HEK293 (cell line): ENCODE measurements around the gene LHFPL6.
A peak's percentile ranks its signal among the peaks of the same experiment; 100 is the strongest.

Source experiments
- CTCF ChIA-PET: fragments of 350-600 bp; formaldehyde crosslinking; extraction: SDS; loops from one replicate; lab custom pipeline; 2021; ENCODE audit warnings: antibody characterized with exemption; lab: Yijun Ruan, JAX
- POLR2A ChIA-PET: fragments of 300-600 bp; formaldehyde crosslinking; extraction: SDS; loops from one replicate; lab custom pipeline; 2020; ENCODE audit warnings: antibody characterized with exemption, inconsistent platforms; lab: Yijun Ruan, JAX
- H3K27ac ChIP-seq: fragments of 200-500 bp; sonication (Bioruptor generic); 2 replicates; pipeline ENCODE4 v1.5.1; 2014; ENCODE audit warnings: low read depth, low read length, control low read depth, inconsistent platforms; ENCODE audit errors: extremely low read depth
- H3K36me3 ChIP-seq, 2 experiments: fragments of 200-500 bp in 1 of 2; sonication (Bioruptor generic) in 1 of 2; 1 replicate in 1 of 2; 2 replicates in 1 of 2; pipeline ENCODE4 v1.5.1; 2014 to 2017; ENCODE audit warnings: inconsistent platforms in 2 of 2, low read length in 2 of 2; ENCODE audit not compliant: control insufficient read depth in 2 of 2, insufficient read depth in 1 of 2
- H3K4me1 ChIP-seq: fragments of 200-500 bp; sonication (Bioruptor generic); 2 replicates; pipeline ENCODE4 v1.5.1; 2014; ENCODE audit warnings: mild to moderate bottlenecking, low read length, inconsistent platforms; ENCODE audit not compliant: control insufficient read depth, insufficient read depth
- H3K4me3 ChIP-seq: 2 replicates; pipeline ENCODE4 v1.5.1; 2011; ENCODE audit warnings: low read depth, mild to moderate bottlenecking, control low read depth, low read length, moderate library complexity
- H3K9me3 ChIP-seq: fragments of 200-500 bp; sonication (Bioruptor generic); 2 replicates; pipeline ENCODE4 v1.5.1; 2014; ENCODE audit warnings: low read depth, low read length, inconsistent platforms; ENCODE audit not compliant: control insufficient read depth, insufficient read depth
- GLIS1 ChIP-seq: fragments of 450-650 bp; formaldehyde crosslinking; IDR thresholded peaks from 2 replicates; pipeline ENCODE4 v1.5.1; 2016; ENCODE audit warnings: missing biosample characterization, missing genetic modification characterization
- HOXA7 ChIP-seq: sonication (generic); formaldehyde crosslinking; IDR thresholded peaks from 2 replicates; pipeline ENCODE4 v1.8.1; 2022; ENCODE audit warnings: missing genetic modification reagents, borderline replicate concordance
- PATZ1 ChIP-seq: fragments of 450-650 bp; formaldehyde crosslinking; IDR thresholded peaks from 2 replicates; pipeline ENCODE4 v1.5.1; 2016; ENCODE audit warnings: missing biosample characterization, missing genetic modification characterization
- ZBTB10 ChIP-seq: fragments of 450-650 bp; formaldehyde crosslinking; IDR thresholded peaks from 2 replicates; pipeline ENCODE4 v1.5.1; 2016; ENCODE audit warnings: missing biosample characterization, missing genetic modification characterization
- ZBTB7A ChIP-seq: fragments of 450-650 bp; formaldehyde crosslinking; IDR thresholded peaks from 2 replicates; pipeline ENCODE4 v1.5.1; 2016; ENCODE audit warnings: low read depth, missing biosample characterization, missing genetic modification characterization
- ZNF169 ChIP-seq: fragments of 450-650 bp; formaldehyde crosslinking; IDR thresholded peaks from 2 replicates; pipeline ENCODE4 v1.5.1; 2016; ENCODE audit warnings: missing biosample characterization, missing genetic modification characterization
- ZNF266 ChIP-seq: fragments of 450-650 bp; formaldehyde crosslinking; IDR thresholded peaks from 2 replicates; pipeline ENCODE4 v1.5.1; 2016; ENCODE audit warnings: missing biosample characterization, missing genetic modification characterization, low read depth
- ZNF302 ChIP-seq: fragments of 450-650 bp; formaldehyde crosslinking; IDR thresholded peaks from 2 replicates; pipeline ENCODE4 v1.5.1; 2016; ENCODE audit warnings: missing biosample characterization, missing genetic modification characterization, low read depth
- ZNF350 ChIP-seq: fragments of 450-650 bp; formaldehyde crosslinking; IDR thresholded peaks from 2 replicates; pipeline ENCODE4 v1.5.0; 2017; ENCODE audit warnings: missing biosample characterization, mild to moderate bottlenecking, missing genetic modification characterization
- ZNF514 ChIP-seq: fragments of 450-650 bp; formaldehyde crosslinking; IDR thresholded peaks from 2 replicates; pipeline ENCODE4 v1.5.1; 2016; ENCODE audit warnings: missing biosample characterization, missing genetic modification characterization
- ZNF585B ChIP-seq: fragments of 450-650 bp; formaldehyde crosslinking; IDR thresholded peaks from 2 replicates; pipeline ENCODE4 v1.5.1; 2016; ENCODE audit warnings: missing biosample characterization, missing genetic modification characterization
- ZNF623 ChIP-seq: fragments of 450-650 bp; formaldehyde crosslinking; IDR thresholded peaks from 2 replicates; pipeline ENCODE4 v1.5.1; 2016; ENCODE audit warnings: missing biosample characterization, missing genetic modification characterization
- ZNF624 ChIP-seq: fragments of 450-650 bp; formaldehyde crosslinking; IDR thresholded peaks from 2 replicates; pipeline ENCODE4 v1.5.1; 2017; ENCODE audit warnings: missing biosample characterization, missing genetic modification characterization
- ZNF658 ChIP-seq: fragments of 450-650 bp; formaldehyde crosslinking; IDR thresholded peaks from 2 replicates; pipeline ENCODE4; 2016; ENCODE audit warnings: missing biosample characterization, missing genetic modification characterization
- ZNF76 ChIP-seq: fragments of 450-650 bp; formaldehyde crosslinking; IDR thresholded peaks from 2 replicates; pipeline ENCODE4; 2016; ENCODE audit warnings: low read depth, missing biosample characterization, missing genetic modification characterization, borderline replicate concordance
- ZNF777 ChIP-seq: fragments of 450-650 bp; formaldehyde crosslinking; IDR thresholded peaks from 2 replicates; pipeline ENCODE4 v1.5.1; 2017; ENCODE audit warnings: missing biosample characterization, missing genetic modification characterization, borderline replicate concordance
- TF ChIP-seq, protein P1 (sequence below): fragments of 450-650 bp; formaldehyde crosslinking; IDR thresholded peaks from 2 replicates; pipeline ENCODE4 v1.5.1; 2017; ENCODE audit warnings: missing biosample characterization, missing genetic modification characterization
- TF ChIP-seq, protein P2 (sequence below): fragments of 450-650 bp; formaldehyde crosslinking; conservative IDR thresholded peaks from 2 replicates; pipeline ENCODE4 v1.5.1; 2016; ENCODE audit warnings: low read depth, missing biosample characterization, missing genetic modification characterization
- TF ChIP-seq, protein P3 (sequence below): fragments of 450-650 bp; IDR thresholded peaks from 2 replicates; pipeline ENCODE4 v1.5.1; 2018; ENCODE audit warnings: missing biosample characterization, mild to moderate bottlenecking, missing genetic modification characterization
- TF ChIP-seq, protein P4 (sequence below): fragments of 450-650 bp; IDR thresholded peaks from 2 replicates; pipeline ENCODE4 v1.5.1; 2018; ENCODE audit warnings: missing biosample characterization, missing genetic modification characterization

Gene LHFPL6

DNA sequence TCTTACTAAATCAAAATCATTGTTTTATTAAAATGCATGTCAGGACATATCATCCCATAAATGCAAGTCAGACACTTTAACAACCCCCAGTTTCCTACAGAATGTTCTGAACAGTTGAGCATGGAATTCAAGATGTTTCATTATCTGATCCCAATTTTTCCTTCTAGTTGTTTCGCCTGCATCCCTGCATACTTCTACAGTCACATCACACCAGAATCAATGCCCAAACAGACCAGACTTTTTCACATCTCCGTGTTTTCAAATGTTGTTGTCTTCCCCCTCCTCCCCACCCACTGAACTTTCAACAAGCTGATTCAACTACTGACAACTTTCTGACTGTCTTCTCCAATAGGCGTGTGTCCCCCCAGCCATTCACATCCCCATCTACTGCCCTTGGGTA is 48.6 kb downstream of the LHFPL6 start (continued):
- TF ChIP-seq ZBTB10 (tag by site-specific recombination) (no peak), ZNF169 (no peak)

GRCh38 chr13:39552246-39552645 is 50.7 kb downstream of the LHFPL6 start:
- Histone ChIP-seq H3K9me3 (no peaks in the 10 kb centered on the region), H3K27ac (no peak overlapping the region), H3K36me3 (no peaks in the 10 kb centered on the region), H3K4me1 (peaks cover 8% of the 10 kb centered on the region; the same call in 1 of the 2 replicates), H3K4me3 (no peak overlapping the region)
- CTCF ChIA-PET: interaction anchor here (0.5 kb wide), 1 partner anchor 33 kb away, joined by 3 read pairs; no protein-coding TSS in a partner anchor
- TF ChIP-seq, protein P1, sequence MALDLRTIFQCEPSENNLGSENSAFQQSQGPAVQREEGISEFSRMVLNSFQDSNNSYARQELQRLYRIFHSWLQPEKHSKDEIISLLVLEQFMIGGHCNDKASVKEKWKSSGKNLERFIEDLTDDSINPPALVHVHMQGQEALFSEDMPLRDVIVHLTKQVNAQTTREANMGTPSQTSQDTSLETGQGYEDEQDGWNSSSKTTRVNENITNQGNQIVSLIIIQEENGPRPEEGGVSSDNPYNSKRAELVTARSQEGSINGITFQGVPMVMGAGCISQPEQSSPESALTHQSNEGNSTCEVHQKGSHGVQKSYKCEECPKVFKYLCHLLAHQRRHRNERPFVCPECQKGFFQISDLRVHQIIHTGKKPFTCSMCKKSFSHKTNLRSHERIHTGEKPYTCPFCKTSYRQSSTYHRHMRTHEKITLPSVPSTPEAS (tag by site-specific recombination): no peak
- 0 out of 2 replicates have a peak, but pooled peaks have one; percentile 47 for TF ChIP-seq GLIS1 (tag by site-specific recombination)
- POLR2A ChIA-PET: no interaction called here

GRCh38 chr13:39550931-39551330 is 52.1 kb downstream of the LHFPL6 start:
- no peaks in the 10 kb centered on the region for H3K9me3 ChIP-seq
- POLR2A ChIA-PET: no interaction called here
- CTCF ChIA-PET: no interaction called here
- H3K36me3 ChIP-seq: no peaks in the 10 kb centered on the region
- H3K4me3 ChIP-seq: no peak overlapping the region
- H3K4me1 ChIP-seq: peaks cover 13% of the 10 kb centered on the region; the same call in 1 of the 2 replicates
- no peak overlapping the region for H3K27ac ChIP-seq
- TF ChIP-seq ZNF302 (tag by site-specific recombination) (no peak), ZBTB7A (no peak), HOXA7 (CRISPR knock-in tag) (no peak), PATZ1 (tag by site-specific recombination) (no peak), ZNF76 (tag by site-specific recombination) (no peak), ZNF585B (tag by site-specific recombination) (no peak), ZNF350 (tag by site-specific recombination) (no peak), ZNF777 (tag by site-specific recombination) (no peak), ZNF658 (tag by site-specific recombination) (no peak), ZNF623 (no peak), ZNF624 (no peak), ZNF514 (tag by site-specific recombination) (no peak), ZNF266 (tag by site-specific recombination) (no peak)
- TF ChIP-seq, protein P2, sequence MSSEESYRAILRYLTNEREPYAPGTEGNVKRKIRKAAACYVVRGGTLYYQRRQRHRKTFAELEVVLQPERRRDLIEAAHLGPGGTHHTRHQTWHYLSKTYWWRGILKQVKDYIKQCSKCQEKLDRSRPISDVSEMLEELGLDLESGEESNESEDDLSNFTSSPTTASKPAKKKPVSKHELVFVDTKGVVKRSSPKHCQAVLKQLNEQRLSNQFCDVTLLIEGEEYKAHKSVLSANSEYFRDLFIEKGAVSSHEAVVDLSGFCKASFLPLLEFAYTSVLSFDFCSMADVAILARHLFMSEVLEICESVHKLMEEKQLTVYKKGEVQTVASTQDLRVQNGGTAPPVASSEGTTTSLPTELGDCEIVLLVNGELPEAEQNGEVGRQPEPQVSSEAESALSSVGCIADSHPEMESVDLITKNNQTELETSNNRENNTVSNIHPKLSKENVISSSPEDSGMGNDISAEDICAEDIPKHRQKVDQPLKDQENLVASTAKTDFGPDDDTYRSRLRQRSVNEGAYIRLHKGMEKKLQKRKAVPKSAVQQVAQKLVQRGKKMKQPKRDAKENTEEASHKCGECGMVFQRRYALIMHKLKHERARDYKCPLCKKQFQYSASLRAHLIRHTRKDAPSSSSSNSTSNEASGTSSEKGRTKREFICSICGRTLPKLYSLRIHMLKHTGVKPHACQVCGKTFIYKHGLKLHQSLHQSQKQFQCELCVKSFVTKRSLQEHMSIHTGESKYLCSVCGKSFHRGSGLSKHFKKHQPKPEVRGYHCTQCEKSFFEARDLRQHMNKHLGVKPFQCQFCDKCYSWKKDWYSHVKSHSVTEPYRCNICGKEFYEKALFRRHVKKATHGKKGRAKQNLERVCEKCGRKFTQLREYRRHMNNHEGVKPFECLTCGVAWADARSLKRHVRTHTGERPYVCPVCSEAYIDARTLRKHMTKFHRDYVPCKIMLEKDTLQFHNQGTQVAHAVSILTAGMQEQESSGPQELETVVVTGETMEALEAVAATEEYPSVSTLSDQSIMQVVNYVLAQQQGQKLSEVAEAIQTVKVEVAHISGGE (tag by site-specific recombination): no peak
- TF ChIP-seq, protein P3, sequence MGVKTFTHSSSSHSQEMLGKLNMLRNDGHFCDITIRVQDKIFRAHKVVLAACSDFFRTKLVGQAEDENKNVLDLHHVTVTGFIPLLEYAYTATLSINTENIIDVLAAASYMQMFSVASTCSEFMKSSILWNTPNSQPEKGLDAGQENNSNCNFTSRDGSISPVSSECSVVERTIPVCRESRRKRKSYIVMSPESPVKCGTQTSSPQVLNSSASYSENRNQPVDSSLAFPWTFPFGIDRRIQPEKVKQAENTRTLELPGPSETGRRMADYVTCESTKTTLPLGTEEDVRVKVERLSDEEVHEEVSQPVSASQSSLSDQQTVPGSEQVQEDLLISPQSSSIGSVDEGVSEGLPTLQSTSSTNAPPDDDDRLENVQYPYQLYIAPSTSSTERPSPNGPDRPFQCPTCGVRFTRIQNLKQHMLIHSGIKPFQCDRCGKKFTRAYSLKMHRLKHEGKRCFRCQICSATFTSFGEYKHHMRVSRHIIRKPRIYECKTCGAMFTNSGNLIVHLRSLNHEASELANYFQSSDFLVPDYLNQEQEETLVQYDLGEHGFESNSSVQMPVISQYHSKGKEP (tag by site-specific recombination): no peak
- TF ChIP-seq, protein P4, sequence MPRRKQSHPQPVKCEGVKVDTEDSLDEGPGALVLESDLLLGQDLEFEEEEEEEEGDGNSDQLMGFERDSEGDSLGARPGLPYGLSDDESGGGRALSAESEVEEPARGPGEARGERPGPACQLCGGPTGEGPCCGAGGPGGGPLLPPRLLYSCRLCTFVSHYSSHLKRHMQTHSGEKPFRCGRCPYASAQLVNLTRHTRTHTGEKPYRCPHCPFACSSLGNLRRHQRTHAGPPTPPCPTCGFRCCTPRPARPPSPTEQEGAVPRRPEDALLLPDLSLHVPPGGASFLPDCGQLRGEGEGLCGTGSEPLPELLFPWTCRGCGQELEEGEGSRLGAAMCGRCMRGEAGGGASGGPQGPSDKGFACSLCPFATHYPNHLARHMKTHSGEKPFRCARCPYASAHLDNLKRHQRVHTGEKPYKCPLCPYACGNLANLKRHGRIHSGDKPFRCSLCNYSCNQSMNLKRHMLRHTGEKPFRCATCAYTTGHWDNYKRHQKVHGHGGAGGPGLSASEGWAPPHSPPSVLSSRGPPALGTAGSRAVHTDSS: no peak
